GM12878 (cell line): Measurements from ENCODE around the gene CLSTN2. TPM values are rescaled to one million over a fixed set of nuclear protein-coding genes. Genes with fewer than 3 reads are reported as not detected.

ENCODE experiments used
- ATAC-seq: fragments of 200-7000 bp; cut with Tn5 transposase; 3 replicates; pipeline ENCODE4 v1.9.1; 2020; ENCODE audit warnings: mild to moderate bottlenecking, moderate library complexity
- BruUV-seq: library from RNA; stranded (reverse); fragments of 400-500 nt; replicated peaks from 2 replicates; lab custom pipeline; 2021; lab: Mats Ljungman, UMichigan
- CTCF ChIA-PET: fragments of 300-600 bp; sonication (Branson Sonifier 250); formaldehyde crosslinking; extraction: SDS; loops from one replicate; lab custom pipeline; 2021; ENCODE audit warnings: inconsistent platforms; lab: Yijun Ruan, JAX
- POLR2A ChIA-PET: fragments of 350-600 bp; formaldehyde crosslinking; extraction: SDS; loops from one replicate; lab custom pipeline; 2021; ENCODE audit warnings: inconsistent platforms; lab: Charles Lee
- RAD21 ChIA-PET: fragments of 300-600 bp; sonication (Branson Sonifier 250); formaldehyde crosslinking; loops from one replicate; lab custom pipeline; 2023; ENCODE audit warnings: antibody characterized with exemption; ENCODE audit not compliant: unreplicated experiment; lab: Charles Lee
- SMC1A ChIA-PET: fragments of 300-600 bp; sonication (Branson Sonifier 250); formaldehyde crosslinking; loops from one replicate; lab custom pipeline; 2023; ENCODE audit not compliant: unreplicated experiment, uncharacterized antibody; lab: Charles Lee
- DNase-seq: peaks from one replicate; pipeline ENCODE4 v3.0.0-alpha.2; 2011; ENCODE audit warnings: low read depth, low spot score
- FAIRE-seq: peaks from 3 replicates; lab custom pipeline; 2011; peaks lifted over from hg19 to GRCh38; lab: Jason Lieb, UNC
- H2AFZ ChIP-seq: 2 replicates; pipeline ENCODE4 v1.6.0; 2011; ENCODE audit warnings: low read depth, low read length, control low read depth; ENCODE audit not compliant: control insufficient read depth
- H3K27ac ChIP-seq: 2 replicates; pipeline ENCODE4 v1.5.1; 2011; ENCODE audit warnings: control low read depth; ENCODE audit not compliant: control insufficient read depth, insufficient read depth
- H3K27me3 ChIP-seq, 2 experiments: replicated peaks in 1 of 2; 2 replicates each; pipeline versions ENCODE4 v1.6.0 to v1.6.1; 2011; ENCODE audit warnings: low read length in 1 of 2; ENCODE audit not compliant: control insufficient read depth in 2 of 2, insufficient read depth in 2 of 2
- H3K36me3 ChIP-seq, 2 experiments: 2 replicates each; pipeline ENCODE4 v1.5.1; 2011; ENCODE audit warnings: low read length in 1 of 2; ENCODE audit not compliant: control insufficient read depth in 2 of 2, insufficient read depth in 2 of 2
- H3K4me1 ChIP-seq: 2 replicates; pipeline ENCODE4 v1.6.1; 2011; ENCODE audit warnings: mild to moderate bottlenecking, low read length, moderate library complexity, mixed read lengths; ENCODE audit not compliant: control insufficient read depth, insufficient read depth
- H3K4me2 ChIP-seq: 2 replicates; pipeline ENCODE4 v1.6.0; 2011; ENCODE audit warnings: control low read depth; ENCODE audit not compliant: control insufficient read depth, insufficient read depth
- H3K4me3 ChIP-seq: fragments of 200-600 bp; sonication (generic); 2 replicates; pipeline ENCODE4 v1.5.1; 2016
- H3K79me2 ChIP-seq: 2 replicates; pipeline ENCODE4 v1.6.0; 2011; ENCODE audit warnings: low read length; ENCODE audit not compliant: control insufficient read depth, insufficient read depth
- H3K9ac ChIP-seq: 2 replicates; pipeline ENCODE4 v1.8.0; 2011; ENCODE audit warnings: low read length, control low read depth, mixed read lengths; ENCODE audit not compliant: control insufficient read depth, insufficient read depth
- H3K9me3 ChIP-seq: replicated peaks from 3 replicates; pipeline ENCODE4 v1.5.1; 2011; ENCODE audit warnings: mild to moderate bottlenecking, low read length; ENCODE audit not compliant: control insufficient read depth, insufficient read depth
- H4K20me1 ChIP-seq: 2 replicates; pipeline ENCODE4 v1.6.0; 2011; ENCODE audit not compliant: control insufficient read depth, insufficient read depth
- ATF7 ChIP-seq: fragments of 450-650 bp; IDR thresholded peaks from 2 replicates; pipeline ENCODE4 v1.6.1; 2016; ENCODE audit warnings: low read depth, mild to moderate bottlenecking
- CHD2 ChIP-seq: IDR thresholded peaks from 2 replicates; pipeline ENCODE4 v1.6.1; 2011; ENCODE audit warnings: low read depth, low read length, improper control_type of control experiment, borderline replicate concordance
- CHD4 ChIP-seq: fragments of 200-600 bp; sonication (generic); IDR thresholded peaks from 2 replicates; pipeline ENCODE4 v1.6.1; 2016; ENCODE audit warnings: mild to moderate bottlenecking
- EZH2 ChIP-seq: IDR thresholded peaks from 2 replicates; pipeline ENCODE4 v1.6.1; 2012; ENCODE audit warnings: low read depth, mild to moderate bottlenecking, control low read depth, inconsistent platforms, low read length, borderline replicate concordance; ENCODE audit not compliant: control insufficient read depth
- FOXK2 ChIP-seq: fragments of 450-650 bp; IDR thresholded peaks from 2 replicates; pipeline ENCODE4 v1.6.1; 2017; ENCODE audit warnings: mild to moderate bottlenecking, moderate library complexity
- IKZF1 ChIP-seq: fragments of 450-650 bp; conservative IDR thresholded peaks from 2 replicates; pipeline ENCODE4 v1.6.1; 2017; ENCODE audit warnings: antibody characterized with exemption, mild to moderate bottlenecking
- KLF5 ChIP-seq: fragments of 450-650 bp; IDR thresholded peaks from 2 replicates; pipeline ENCODE4 v1.6.1; 2014; ENCODE audit warnings: mild to moderate bottlenecking; ENCODE audit not compliant: partially characterized antibody
- MEF2B ChIP-seq: fragments of 450-650 bp; IDR thresholded peaks from 2 replicates; pipeline ENCODE4 v1.6.1; 2018; ENCODE audit warnings: mild to moderate bottlenecking, moderate library complexity; ENCODE audit not compliant: partially characterized antibody, poor library complexity, severe bottlenecking
- SREBF1 ChIP-seq: IDR thresholded peaks from 2 replicates; pipeline ENCODE4 v1.6.1; 2012; ENCODE audit warnings: mild to moderate bottlenecking, low read length
- ZNF217 ChIP-seq: fragments of 450-650 bp; IDR thresholded peaks from 2 replicates; pipeline ENCODE4 v1.6.1; 2017; ENCODE audit warnings: antibody characterized with exemption, mild to moderate bottlenecking
- ZSCAN29 ChIP-seq: fragments of 450-650 bp; IDR thresholded peaks from 2 replicates; pipeline ENCODE4 v1.6.1; 2017; ENCODE audit warnings: mild to moderate bottlenecking, moderate library complexity
- WGBS: methylation state at CpG from one replicate; pipeline ENCODE4 v1.1.6; 2016; ENCODE audit warnings: low lambda C conversion rate; ENCODE audit not compliant: insufficient replicate concordance, insufficient coverage; ENCODE audit errors: missing lambda C conversion rate; 5-methylcytosine and 5-hydroxymethylcytosine counted together
- in situ Hi-C: fragments of 300-500 bp; cut with MboI; formaldehyde crosslinking; loops from 9 replicates; pipeline ENCODE4 v1.14.3; 2018; ENCODE audit warnings: mixed read lengths
- intact Hi-C: fragments of 100-400 bp; cut with micrococcal nuclease; formaldehyde crosslinking; loops from one replicate; pipeline ENCODE4 v1.14.2; 2022; ENCODE audit not compliant: unreplicated experiment
- polyA plus RNA-seq, 11 experiments: library from polyadenylated mRNA; depleted of rRNA in 4 of 11; unstranded in 6 of 11; stranded (reverse) in 5 of 11; fragments of >200 nt; fragmentation: Nextera tagmentation in 4 of 11; fragmentation: Illumina TruSeq in 1 of 11; extraction: Ambion mirVana in 4 of 11; extraction: Trizol in 1 of 11; gene quantifications; 1 replicate in 1 of 11; 2 replicates in 10 of 11; pipeline versions ENCODE4 v1.2.1 to v1.2.3, GENCODE V29; 2011 to 2016; ENCODE audit warnings: inconsistent platforms in 2 of 11, missing spikeins in 2 of 11, low read depth in 1 of 11
- total RNA-seq, 4 experiments: library from RNA; depleted of rRNA in 3 of 4; stranded (reverse); fragments of >200 nt in 3 of 4; fragmentation: Illumina TruSeq in 1 of 4; extraction: Trizol in 1 of 4; gene quantifications; 2 replicates each; pipeline versions ENCODE4 v1.2.1 to v1.2.3, GENCODE V29; 2013 to 2021
- TF ChIP-seq, protein P1 (sequence below): IDR thresholded peaks from 2 replicates; pipeline ENCODE4 v1.6.1; 2011; ENCODE audit warnings: borderline replicate concordance, low read depth, mild to moderate bottlenecking, moderate library complexity, low read length; ENCODE audit not compliant: insufficient read depth, poor library complexity, severe bottlenecking
- TF ChIP-seq, protein P2 (sequence below): fragments of 150-350 bp; IDR thresholded peaks from 2 replicates; pipeline ENCODE4 v1.6.1; 2014; ENCODE audit warnings: mild to moderate bottlenecking, low read depth, low read length

Gene CLSTN2
- total and polyA plus RNA-seq, 10 of the 15 experiments (the other 5 are each of a cell fraction or from before 2014, with no cell fraction given), result under 0.01 to 0.10 (median under 0.01) TPM; not detected in 5

DNA sequence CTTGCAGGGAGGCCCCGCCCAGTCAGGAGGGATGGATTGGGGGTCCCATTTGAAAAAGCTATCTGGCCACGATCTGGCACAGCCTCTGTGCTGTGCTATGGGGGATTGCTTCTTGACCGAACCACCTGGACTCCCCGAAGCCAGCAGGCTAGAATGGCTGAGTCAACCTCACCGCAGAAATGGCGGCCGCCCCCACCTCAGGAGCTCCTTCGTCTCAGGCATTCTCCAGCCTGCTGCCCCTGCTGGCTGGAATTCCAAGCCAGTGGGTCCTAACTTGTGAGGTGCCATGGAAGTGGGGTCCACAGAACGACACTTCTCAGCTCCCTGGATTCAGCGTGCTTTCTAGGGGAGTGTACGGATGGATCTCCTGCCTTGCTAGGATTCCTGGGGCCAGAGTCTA is 562.3 kb downstream of the CLSTN2 start:
- RAD21 ChIA-PET, result no interaction called here
- Histone ChIP-seq H2AFZ (no peak overlapping the region), H3K27ac (no peak overlapping the region), H3K9me3 (no peaks in the 10 kb centered on the region), H3K9ac (no peak overlapping the region), H3K27me3 (no peaks in the 10 kb centered on the region; a peak in 1 of 4 replicates), H3K79me2 (no peaks in the 10 kb centered on the region), H4K20me1 (no peaks in the 10 kb centered on the region), H3K36me3 (no peaks in the 10 kb centered on the region), H3K4me3 (no peak overlapping the region), H3K4me2 (no peak overlapping the region), H3K4me1 (no peaks in the 10 kb centered on the region)
- no TSS peak for BruUV-seq
- SMC1A ChIA-PET, result interaction anchor here (1.2 kb wide), 1 partner anchor 17 kb away, joined by 4 read pairs; no protein-coding TSS in a partner anchor
- 46% methylated on average over 11 of the region's 11 CpGs for WGBS
- TF ChIP-seq KLF5 (no peak), CHD4 (no peak), FOXK2 (no peak), MEF2B (no peak), ZSCAN29 (no peak), SREBF1 (no peak), CHD2 (no peak), EZH2 (no peak), IKZF1 (no peak), ZNF217 (no peak), ATF7 (no peak)
- TF ChIP-seq, protein P1, sequence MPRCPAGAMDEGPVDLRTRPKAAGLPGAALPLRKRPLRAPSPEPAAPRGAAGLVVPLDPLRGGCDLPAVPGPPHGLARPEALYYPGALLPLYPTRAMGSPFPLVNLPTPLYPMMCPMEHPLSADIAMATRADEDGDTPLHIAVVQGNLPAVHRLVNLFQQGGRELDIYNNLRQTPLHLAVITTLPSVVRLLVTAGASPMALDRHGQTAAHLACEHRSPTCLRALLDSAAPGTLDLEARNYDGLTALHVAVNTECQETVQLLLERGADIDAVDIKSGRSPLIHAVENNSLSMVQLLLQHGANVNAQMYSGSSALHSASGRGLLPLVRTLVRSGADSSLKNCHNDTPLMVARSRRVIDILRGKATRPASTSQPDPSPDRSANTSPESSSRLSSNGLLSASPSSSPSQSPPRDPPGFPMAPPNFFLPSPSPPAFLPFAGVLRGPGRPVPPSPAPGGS, result no peak
- TF ChIP-seq, protein P2, sequence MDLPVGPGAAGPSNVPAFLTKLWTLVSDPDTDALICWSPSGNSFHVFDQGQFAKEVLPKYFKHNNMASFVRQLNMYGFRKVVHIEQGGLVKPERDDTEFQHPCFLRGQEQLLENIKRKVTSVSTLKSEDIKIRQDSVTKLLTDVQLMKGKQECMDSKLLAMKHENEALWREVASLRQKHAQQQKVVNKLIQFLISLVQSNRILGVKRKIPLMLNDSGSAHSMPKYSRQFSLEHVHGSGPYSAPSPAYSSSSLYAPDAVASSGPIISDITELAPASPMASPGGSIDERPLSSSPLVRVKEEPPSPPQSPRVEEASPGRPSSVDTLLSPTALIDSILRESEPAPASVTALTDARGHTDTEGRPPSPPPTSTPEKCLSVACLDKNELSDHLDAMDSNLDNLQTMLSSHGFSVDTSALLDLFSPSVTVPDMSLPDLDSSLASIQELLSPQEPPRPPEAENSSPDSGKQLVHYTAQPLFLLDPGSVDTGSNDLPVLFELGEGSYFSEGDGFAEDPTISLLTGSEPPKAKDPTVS, result no peak
- POLR2A ChIA-PET, result no interaction called here
- intact Hi-C loops, result loop anchor here (5.0 kb wide), 1 partner anchor 370 kb away; no protein-coding TSS in a partner anchor
- in situ Hi-C loops, result no loop called here
- ATAC-seq (no peak), DNase-seq (no peak), FAIRE-seq (no peak)
- CTCF ChIA-PET, result no interaction called here
